NT2/D1 (cell line): ENCODE data around the gene EPM2A.

ENCODE experiments used
- SUZ12 ChIP-seq: IDR thresholded peaks from 2 replicates; pipeline ENCODE4 v1.6.1; 2011; ENCODE audit not compliant: insufficient read length, insufficient read depth; ENCODE audit errors: extremely low read depth
- ZNF274 ChIP-seq: IDR thresholded peaks from 2 replicates; pipeline ENCODE4 v1.6.1; 2011; ENCODE audit warnings: mild to moderate bottlenecking, low read depth, low read length

DNA sequence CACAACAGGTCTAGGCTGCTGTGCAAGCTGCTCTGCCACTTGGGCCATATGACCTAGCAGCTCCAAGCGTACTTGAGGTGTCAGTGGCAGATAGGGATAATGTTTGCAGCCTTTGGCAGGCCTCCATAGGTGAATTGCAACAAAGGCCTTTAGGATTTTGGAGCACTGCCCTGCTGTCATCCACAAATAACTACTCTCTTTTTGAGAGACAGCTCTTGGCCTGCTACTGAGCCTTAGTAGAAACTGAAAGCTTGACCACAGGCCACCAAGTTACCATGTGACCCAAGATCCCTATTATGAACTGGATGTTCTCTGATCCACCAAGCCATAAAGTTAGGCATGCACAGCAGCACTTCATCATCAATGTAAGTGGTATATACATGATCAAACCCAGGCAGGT is 49.4 kb upstream of the EPM2A start:
- TF ChIP-seq ZNF274 (no peak), SUZ12 (no peak)
